GM12875 (cell line): Measurements from ENCODE around the gene NRG3.

ENCODE experiments used
- H3K4me3 ChIP-seq: one replicate; pipeline ENCODE4 v1.5.1; 2011; ENCODE audit warnings: low read depth, low read length, control low read depth
- CTCF ChIP-seq: IDR thresholded peaks from 2 replicates; pipeline ENCODE4 v1.5.1; 2011; ENCODE audit warnings: low read depth, mild to moderate bottlenecking, control low read depth, inconsistent platforms, low read length, moderate library complexity, borderline replicate concordance; ENCODE audit not compliant: insufficient read depth

The NRG3 gene

GRCh38 chr10:82572744-82573143, 697.8 kb downstream of the NRG3 start:
- H3K4me3 ChIP-seq = no peak overlapping the region
- no peak for TF ChIP-seq CTCF

- no peak for TF ChIP-seq CTCF
- H3K4me3 ChIP-seq = no peak overlapping the region
Observed at GRCh38 chr10:82574081-82574480, 699.1 kb downstream of the NRG3 start.

- no peak overlapping the region for H3K4me3 ChIP-seq
- no peak for TF ChIP-seq CTCF
Observed at GRCh38 chr10:82575318-82575717, 700.3 kb downstream of the NRG3 start.

GRCh38 chr10:82576093-82576492, 701.1 kb downstream of the NRG3 start:
- no peak overlapping the region for H3K4me3 ChIP-seq
- no peak for TF ChIP-seq CTCF

- no peak for TF ChIP-seq CTCF
- H3K4me3 ChIP-seq = no peak overlapping the region
Observed at GRCh38 chr10:82581940-82582339, 706.9 kb downstream of the NRG3 start.

GRCh38 chr10:82591421-82591820, 716.4 kb downstream of the NRG3 start:
- TF ChIP-seq CTCF = no peak
- H3K4me3 ChIP-seq = no peak overlapping the region

GRCh38 chr10:82597840-82598239, 722.8 kb downstream of the NRG3 start:
- TF ChIP-seq CTCF = no peak
- no peak overlapping the region for H3K4me3 ChIP-seq
